Endothelial cell of umbilical vein (primary cell): Measurements from ENCODE around the gene SUOX.

Source experiments
- CTCF ChIP-seq, 2 donors: IDR thresholded peaks; 1 replicate in 1 of 2; 2 replicates in 1 of 2; pipeline ENCODE4 v1.5.1; 2011; ENCODE audit warnings: low read length in 2 of 2, mild to moderate bottlenecking in 2 of 2, moderate library complexity in 2 of 2, control low read depth in 1 of 2, inconsistent platforms in 1 of 2, low read depth in 1 of 2; ENCODE audit not compliant: insufficient read depth in 1 of 2; ENCODE audit errors: extremely low read depth in 1 of 2
- EZH2 ChIP-seq: IDR thresholded peaks from 2 replicates; pipeline ENCODE4 v1.6.1; 2012; ENCODE audit warnings: borderline replicate concordance, low read depth, mild to moderate bottlenecking, moderate library complexity, low read length, inconsistent platforms; ENCODE audit not compliant: severe bottlenecking
- GATA2 ChIP-seq: IDR thresholded peaks from 2 replicates; pipeline ENCODE4 v1.7.0; 2011; ENCODE audit warnings: low read depth, mild to moderate bottlenecking, moderate library complexity, mixed read lengths, low read length; ENCODE audit not compliant: insufficient read length, insufficient read depth
- JUN ChIP-seq: IDR thresholded peaks from 2 replicates; pipeline ENCODE4 v1.6.1; 2011; ENCODE audit warnings: borderline replicate concordance, low read depth; ENCODE audit not compliant: insufficient read length, insufficient read depth
- MAX ChIP-seq: IDR thresholded peaks from 2 replicates; pipeline ENCODE4 v1.6.1; 2011; ENCODE audit not compliant: insufficient read depth, insufficient read length
- MYC ChIP-seq: IDR thresholded peaks from one replicate; pipeline ENCODE4 v1.6.1; 2011; ENCODE audit warnings: mild to moderate bottlenecking, low read depth, low read length
- POLR2A ChIP-seq: IDR thresholded peaks from 2 replicates; pipeline ENCODE4 v1.6.1; 2012; ENCODE audit warnings: low read depth, mild to moderate bottlenecking, control low read depth, low read length
- POLR2AphosphoS5 ChIP-seq: IDR thresholded peaks from 2 replicates; pipeline ENCODE4 v1.6.1; 2012; ENCODE audit warnings: low read depth, mild to moderate bottlenecking, control low read depth, low read length, moderate library complexity; ENCODE audit not compliant: insufficient read depth

- TF ChIP-seq CTCF (IDR thresholded peaks at IDR 0.05; ENCODE audit: extremely low read depth in 1 of 2, insufficient read depth in 1 of 2, low read depth in 1 of 2, low read length in 2 of 2) (peak in 1 of 2 donors; percentile 46), POLR2A (peak; percentile 99), EZH2 (no peak), POLR2AphosphoS5 (peak; percentile 97), MAX (peak; percentile 68), JUN (no peak), MYC (peak; percentile 37), GATA2 (no peak)
Observed at GRCh38 chr12:56041552-56042429, 44.7 kb downstream of the SUOX start, which contains the start of gene RPS26.
